GM21423 (cell line): Measurements from ENCODE around the gene CDKAL1.

Source experiments
- ATAC-seq: cut with Tn5 transposase; IDR thresholded peaks from one replicate; pipeline ENCODE4 v1.9.1; 2021; ENCODE audit warnings: mild to moderate bottlenecking, moderate library complexity; ENCODE audit not compliant: unreplicated experiment

CDKAL1 gene

DNA sequence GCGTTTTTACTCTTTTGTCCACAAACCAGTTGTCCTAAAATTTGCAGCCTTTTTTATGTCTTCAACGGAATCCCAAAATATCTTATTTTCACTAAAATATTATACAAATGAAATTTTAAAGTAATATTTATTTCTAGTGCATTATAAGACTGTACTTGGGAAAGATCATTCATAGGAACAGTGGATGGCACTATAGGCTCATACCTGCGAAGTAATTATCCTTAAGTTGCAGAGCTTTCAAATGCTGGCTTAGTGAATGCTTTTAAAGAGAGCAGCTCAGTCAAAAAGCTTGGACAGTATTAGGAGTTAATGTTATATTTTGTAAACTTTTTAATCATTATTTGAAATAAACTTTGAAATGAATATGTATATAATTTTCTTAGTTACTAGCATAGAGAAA, 254.9 kb downstream of the CDKAL1 start:
- ATAC-seq: no peak

DNA sequence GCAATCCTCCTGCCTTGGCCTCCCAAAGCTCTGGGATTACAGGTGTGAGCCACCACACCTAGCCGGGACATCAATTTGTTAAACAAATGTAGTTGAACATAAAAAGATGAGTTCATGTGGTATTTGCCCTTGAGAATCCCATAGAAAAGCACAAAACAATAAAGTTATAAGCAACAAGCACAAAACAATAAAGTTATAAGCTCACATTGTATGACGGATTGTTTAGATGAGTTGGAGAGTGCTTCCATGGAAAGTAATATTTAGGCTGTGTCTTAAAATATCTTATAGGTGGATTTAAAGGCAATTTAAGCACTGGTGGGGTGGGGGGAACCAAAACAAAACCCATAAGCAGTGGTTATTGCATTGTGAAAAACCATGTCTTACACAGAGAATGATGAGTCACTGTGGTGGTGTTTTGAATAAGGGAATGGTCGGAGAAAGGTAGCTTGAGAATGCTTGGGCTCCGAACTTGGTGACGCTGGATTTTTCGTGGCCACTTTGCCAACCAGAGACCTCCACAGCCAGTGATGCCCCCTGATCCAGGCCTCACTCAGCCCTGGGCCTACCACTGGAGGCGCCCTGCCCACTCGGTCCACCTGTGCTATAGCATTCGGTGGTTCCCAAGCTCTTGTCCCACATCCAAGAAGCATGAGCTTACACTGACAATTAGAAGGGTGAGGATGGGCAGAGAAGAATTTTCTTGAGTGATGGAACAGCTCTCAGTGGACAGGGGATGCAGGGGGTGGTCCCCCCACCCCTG, 256.0 kb downstream of the CDKAL1 start:
- ATAC-seq: no peak

- peak; percentile 74 for ATAC-seq
Measured at GRCh38 chr6:20791074-20791473, 256.8 kb downstream of the CDKAL1 start.

GRCh38 chr6:20791944-20792343, 257.7 kb downstream of the CDKAL1 start:
- no peak for ATAC-seq

- ATAC-seq: no peak
Measured at GRCh38 chr6:20793174-20793573, 258.9 kb downstream of the CDKAL1 start.

- no peak for ATAC-seq
Measured at GRCh38 chr6:20797597-20797996, 263.3 kb downstream of the CDKAL1 start.

- ATAC-seq: no peak
Measured at GRCh38 chr6:20800229-20800628, 266.0 kb downstream of the CDKAL1 start.

GRCh38 chr6:20800653-20801052, 266.4 kb downstream of the CDKAL1 start:
- no peak for ATAC-seq

GRCh38 chr6:20801595-20801994, 267.3 kb downstream of the CDKAL1 start:
- ATAC-seq: no peak

DNA sequence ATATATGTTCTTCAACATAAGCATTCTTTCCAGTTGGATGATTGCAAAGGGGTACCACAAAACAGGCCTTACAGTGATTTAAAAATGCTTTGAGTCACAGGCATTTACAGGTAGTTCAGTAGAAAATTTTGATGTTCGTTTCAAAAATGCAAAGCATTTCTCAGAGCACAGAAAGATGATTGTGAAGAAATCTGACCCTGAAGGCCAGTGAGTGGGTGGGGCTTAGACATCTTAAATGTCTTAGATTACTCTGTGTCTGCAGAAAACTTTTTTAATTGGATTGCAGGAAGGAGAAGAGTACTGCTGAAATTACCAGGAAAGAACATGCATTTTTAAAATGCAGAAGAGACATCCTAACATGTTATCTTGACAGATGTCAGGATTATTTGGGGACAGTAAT, 268.3 kb downstream of the CDKAL1 start:
- ATAC-seq: no peak

DNA sequence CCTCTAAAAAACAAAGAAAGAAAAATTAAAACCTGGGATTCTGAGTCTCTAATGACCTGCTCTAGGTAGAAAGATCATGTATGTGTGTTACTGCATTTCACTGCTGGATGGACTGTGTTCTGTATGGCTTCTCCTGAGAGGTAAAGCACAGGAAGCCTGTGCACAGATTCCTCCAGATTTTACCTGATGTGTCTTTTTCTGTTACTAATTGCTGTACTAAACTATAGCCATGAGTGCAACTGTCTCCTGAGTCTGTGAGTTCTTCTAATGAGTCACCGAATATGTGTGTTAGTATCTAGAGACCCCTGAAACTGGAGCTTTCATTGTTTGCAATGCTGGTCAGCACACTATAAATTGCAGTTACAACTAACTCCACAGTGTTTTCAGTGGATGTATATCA, 270.8 kb downstream of the CDKAL1 start:
- no peak for ATAC-seq

DNA sequence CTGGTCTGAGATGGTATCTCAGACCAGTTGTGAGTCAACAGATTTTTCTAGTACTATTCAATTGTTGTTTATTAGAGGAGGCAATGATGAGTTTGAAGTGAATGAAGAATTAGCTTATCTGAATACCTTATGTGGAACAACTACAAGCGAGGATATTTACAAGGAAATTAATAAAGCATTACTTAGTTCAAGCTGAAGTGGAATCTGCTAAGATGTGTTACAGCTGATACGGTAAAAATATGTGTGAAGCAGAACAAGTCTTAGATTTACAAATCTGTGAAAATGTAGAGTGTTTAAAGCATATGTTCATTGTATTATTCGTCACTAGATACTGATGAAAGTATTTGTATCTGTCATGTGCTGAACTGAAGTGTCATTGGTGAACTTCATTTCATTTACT, 272.4 kb downstream of the CDKAL1 start:
- no peak for ATAC-seq

- ATAC-seq: no peak
Measured at GRCh38 chr6:20808439-20808838, 274.2 kb downstream of the CDKAL1 start.

- ATAC-seq: no peak
Measured at GRCh38 chr6:20808924-20809323, 274.7 kb downstream of the CDKAL1 start.

GRCh38 chr6:20810727-20811108, 276.5 kb downstream of the CDKAL1 start:
- no peak for ATAC-seq

- ATAC-seq: no peak
Measured at GRCh38 chr6:20811109-20811761, 277.0 kb downstream of the CDKAL1 start.

- ATAC-seq: no peak
Measured at GRCh38 chr6:20812776-20813175, 278.5 kb downstream of the CDKAL1 start.

GRCh38 chr6:20814494-20814893, 280.2 kb downstream of the CDKAL1 start:
- no peak for ATAC-seq

- ATAC-seq: no peak
Measured at GRCh38 chr6:20816126-20816525, 281.9 kb downstream of the CDKAL1 start.

DNA sequence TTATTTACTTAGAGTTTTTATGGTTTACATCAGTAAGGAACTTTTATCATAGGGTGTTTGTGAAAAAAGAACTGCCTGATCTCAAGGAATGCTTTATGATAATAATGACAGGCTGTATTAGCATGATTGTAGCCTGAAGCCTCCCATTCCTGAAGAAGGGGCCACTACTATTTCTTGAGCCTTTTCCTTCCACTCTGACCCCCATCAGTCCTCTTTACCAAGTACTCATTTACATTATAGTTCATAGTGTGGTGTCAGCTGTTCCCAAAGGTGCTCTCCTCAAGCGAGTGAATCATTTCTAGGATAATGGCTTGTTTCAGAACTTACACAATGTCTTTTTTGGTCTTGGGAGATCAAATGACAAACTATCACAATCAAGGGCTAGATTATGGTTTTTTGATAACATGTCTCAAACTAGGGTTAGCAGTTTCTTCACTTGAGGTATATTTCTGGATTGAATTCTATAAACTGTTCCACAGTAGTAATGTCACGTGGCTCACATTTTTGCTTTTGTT, 283.6 kb downstream of the CDKAL1 start:
- ATAC-seq: no peak

- ATAC-seq: no peak
Measured at GRCh38 chr6:20819774-20820400, 285.6 kb downstream of the CDKAL1 start.

DNA sequence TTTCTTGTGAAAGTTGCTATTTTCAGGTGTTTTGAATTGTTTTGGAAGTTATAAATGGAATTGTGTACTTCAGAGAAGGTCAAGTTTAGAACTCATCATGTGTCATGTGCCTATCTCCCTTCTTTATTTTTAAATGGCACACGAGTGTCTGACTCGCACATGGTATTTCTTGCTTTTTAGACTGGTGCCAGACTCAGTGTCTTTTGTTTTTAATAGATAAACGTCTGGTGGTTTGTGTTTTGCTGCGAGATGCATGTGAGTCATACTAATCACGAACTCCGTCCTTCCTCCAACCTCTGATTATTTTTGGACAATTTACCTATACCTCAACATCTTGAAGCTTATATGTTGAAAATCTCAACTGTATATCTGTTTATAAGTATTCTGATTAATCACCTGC, 292.1 kb downstream of the CDKAL1 start:
- no peak for ATAC-seq
